Measurements from ENCODE around the gene LDLRAD4.

GRCh38 chr18:13613099-13613498 is 394.5 kb downstream of the LDLRAD4 start:
- TF ChIP-seq CTCF (conservative IDR thresholded peaks at IDR 0.05; ENCODE audit: low read depth, low read length) (no peak), EZH2 (IDR thresholded peaks at IDR 0.05; ENCODE audit: borderline replicate concordance, low read depth, low read length, poor library complexity, severe bottlenecking) (no peak)

Measured in A673 (cell line).